Putamen (tissue), 1 donor: ENCODE results near the gene CERK.
A peak's percentile ranks its signal among the peaks of the same experiment; 100 is the strongest.
"Not testable (repeated sequence)": the region's sequence is repeated elsewhere in the genome, so short reads cannot be mapped to it uniquely, and the experiment has no call there.

Experiments used
- DNase-seq: peaks from one replicate; pipeline ENCODE4 v3.0.0-alpha.2; 2016; ENCODE audit warnings: low spot score

The CERK gene, protein sequence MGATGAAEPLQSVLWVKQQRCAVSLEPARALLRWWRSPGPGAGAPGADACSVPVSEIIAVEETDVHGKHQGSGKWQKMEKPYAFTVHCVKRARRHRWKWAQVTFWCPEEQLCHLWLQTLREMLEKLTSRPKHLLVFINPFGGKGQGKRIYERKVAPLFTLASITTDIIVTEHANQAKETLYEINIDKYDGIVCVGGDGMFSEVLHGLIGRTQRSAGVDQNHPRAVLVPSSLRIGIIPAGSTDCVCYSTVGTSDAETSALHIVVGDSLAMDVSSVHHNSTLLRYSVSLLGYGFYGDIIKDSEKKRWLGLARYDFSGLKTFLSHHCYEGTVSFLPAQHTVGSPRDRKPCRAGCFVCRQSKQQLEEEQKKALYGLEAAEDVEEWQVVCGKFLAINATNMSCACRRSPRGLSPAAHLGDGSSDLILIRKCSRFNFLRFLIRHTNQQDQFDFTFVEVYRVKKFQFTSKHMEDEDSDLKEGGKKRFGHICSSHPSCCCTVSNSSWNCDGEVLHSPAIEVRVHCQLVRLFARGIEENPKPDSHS

DNA sequence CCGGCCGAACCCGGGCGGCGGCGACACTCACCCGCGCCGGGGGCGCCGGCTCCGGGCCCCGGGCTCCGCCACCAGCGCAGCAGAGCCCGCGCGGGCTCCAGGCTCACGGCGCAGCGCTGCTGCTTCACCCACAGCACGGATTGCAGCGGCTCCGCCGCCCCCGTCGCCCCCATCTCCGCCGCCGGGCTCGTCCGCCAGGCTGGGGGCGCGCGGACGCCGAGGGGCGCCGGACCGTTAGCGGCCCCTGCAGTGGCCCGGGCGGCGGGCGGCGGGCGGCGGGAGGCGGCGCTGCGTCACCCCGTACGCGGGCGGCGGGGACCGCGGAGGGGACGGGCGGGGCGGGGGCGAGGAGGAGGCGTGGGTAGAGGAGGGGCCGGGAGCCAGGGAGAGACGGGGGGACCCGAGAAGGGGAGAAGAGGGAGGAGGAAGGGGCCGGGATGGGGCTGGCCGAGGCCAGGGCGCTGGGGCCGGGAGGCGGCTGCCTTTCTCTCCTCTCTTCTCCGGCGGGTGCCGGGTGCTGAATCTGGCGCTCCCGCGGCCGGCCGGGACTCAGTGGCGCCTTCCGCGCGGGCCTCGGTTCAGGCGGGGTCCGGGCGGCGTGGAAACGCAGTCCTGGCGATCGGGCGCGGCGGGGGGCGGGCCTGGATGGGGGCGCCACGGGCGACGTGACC, at the start of gene CERK:
Gene CERK (minus strand): TSS at position 277 of the 671 bp plus-strand sequence. CDS start 104 bp downstream, at position 173.
- peak; percentile 76 for DNase-seq

DNA sequence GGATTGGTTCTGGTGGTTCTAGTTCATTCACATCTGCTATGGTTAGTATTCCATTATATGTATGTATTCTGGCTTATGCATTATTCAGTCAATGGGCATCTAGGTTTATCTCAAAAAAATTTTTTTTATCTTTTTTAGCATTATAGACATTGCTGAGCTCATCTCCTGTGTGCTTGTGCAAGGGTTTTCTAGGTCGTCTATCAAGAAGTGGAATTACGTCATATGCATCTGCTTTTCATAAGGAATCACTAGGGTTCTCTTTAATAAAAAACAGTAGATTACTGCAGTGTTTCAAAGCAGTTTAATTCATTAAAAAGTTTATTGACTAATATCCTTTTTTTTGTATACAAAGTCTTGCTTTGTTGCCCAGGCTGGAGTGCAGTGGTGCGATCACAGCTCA, 45.7 kb upstream of the CERK start:
- no peak for DNase-seq

DNA sequence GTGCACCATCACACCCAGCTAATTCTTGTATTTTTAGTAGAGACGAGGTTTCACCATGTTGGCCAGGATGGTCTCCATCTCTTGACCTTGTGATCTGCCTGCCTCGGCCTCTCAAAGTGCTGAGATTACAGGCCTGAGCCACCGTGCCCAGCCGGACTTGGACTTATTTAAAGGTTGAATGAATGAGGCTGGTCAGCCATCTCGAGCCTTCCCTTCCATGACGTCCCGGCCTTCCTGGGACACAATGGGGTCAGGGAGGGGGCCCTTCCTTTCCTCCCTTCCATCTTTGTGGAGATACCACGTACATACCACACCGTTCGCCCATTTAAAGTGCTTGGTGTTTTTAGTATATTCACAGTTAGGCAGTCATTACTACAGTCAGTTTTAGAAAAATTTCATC, 44.1 kb upstream of the CERK start:
- DNase-seq = not testable (repeated sequence)

DNA sequence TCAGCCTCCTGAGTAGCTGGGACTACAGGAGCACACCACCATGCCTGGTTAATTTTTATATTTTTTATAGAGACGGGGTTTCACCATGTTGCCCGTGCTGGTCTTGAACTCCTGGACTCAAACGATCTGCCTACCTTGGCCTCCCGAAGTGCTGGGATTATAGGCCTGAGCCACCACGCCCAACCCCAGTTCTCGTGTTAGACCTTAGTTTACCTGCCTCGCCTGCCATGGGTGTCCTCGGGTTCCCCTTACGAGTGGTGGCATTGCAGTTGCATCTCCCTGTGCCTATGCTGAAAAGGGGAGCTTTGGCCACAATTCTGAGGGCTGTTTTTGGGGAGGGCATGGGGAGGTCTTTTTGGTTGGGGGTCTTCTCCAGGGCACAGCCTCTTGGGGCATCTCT, 43.2 kb upstream of the CERK start:
- DNase-seq = no peak

DNA sequence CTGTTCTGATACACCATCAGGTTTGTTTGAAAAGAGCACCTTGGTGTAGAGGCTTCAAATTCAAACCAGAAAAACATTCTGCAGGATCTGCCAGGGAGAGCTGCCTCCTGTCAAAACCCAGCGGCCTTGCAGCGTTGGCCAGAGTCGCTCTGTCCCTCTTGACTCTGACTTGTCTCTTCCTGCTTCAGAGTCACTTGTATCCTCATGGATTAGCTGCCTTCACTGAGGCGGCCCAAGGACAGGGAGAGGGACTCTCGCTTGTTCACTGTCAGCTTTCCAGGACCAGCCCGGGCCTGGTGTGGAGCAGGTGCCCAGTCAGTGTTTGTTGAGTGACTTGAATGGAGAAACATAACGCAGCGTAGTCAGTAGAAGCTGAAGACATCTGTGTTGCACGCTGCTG, 42.4 kb upstream of the CERK start:
- no peak for DNase-seq

DNA sequence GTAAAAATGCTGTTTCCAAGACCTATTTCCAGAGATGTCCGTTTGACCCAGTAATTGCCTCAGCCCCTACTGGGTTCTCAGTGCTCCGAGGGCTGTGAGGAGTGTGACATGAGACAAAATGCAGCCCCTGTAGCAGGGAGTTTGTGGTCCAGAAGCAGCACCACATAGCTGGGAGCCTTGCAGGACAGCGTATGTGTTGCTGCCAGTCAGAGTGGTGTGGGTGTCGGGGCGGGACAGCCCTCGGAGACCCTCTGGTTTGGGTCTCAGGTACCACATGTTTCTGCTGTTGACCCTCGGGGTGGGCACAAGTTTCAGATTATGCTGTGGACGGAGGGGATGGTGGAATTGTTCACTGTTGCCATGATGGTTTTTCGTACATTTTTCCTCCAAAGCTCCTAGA, 41.6 kb upstream of the CERK start:
- no peak for DNase-seq

DNA sequence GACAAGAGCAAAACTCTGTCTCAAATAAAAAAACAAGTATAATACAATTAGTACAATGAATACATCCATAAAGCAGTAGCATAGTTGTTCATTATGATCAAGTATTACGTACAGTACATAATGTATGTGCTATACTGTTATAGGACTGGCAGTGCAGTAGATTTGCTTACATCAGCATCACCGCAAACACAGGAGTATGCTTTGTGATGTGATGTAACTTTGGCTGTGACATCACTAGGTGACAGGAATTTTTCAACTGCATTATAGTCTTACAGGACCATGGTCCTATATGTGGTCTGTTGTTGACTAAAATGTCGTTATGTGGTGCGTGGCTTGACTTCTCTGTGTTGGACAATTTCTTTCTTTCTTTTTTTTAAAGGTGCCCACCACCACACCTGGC, 41.0 kb upstream of the CERK start:
- no peak for DNase-seq

DNA sequence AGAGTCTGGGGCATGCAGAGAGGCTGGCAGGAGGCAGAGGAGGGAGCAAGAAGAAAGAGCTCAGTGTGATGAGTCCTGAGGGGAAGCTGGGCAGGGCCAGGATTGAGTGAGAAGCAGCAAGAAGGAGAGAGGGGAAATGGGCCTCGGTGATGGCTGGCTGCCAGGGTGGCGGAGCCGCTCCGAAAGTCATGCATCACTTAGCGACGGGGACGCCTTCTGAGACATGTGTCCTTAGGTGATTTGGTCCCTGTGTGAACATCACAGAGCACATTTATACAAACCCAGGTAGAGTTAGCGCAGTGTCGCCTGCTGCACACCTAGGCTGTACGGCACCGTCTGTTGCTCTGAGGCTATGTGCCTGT, 39.5 kb upstream of the CERK start:
- no peak for DNase-seq

DNA sequence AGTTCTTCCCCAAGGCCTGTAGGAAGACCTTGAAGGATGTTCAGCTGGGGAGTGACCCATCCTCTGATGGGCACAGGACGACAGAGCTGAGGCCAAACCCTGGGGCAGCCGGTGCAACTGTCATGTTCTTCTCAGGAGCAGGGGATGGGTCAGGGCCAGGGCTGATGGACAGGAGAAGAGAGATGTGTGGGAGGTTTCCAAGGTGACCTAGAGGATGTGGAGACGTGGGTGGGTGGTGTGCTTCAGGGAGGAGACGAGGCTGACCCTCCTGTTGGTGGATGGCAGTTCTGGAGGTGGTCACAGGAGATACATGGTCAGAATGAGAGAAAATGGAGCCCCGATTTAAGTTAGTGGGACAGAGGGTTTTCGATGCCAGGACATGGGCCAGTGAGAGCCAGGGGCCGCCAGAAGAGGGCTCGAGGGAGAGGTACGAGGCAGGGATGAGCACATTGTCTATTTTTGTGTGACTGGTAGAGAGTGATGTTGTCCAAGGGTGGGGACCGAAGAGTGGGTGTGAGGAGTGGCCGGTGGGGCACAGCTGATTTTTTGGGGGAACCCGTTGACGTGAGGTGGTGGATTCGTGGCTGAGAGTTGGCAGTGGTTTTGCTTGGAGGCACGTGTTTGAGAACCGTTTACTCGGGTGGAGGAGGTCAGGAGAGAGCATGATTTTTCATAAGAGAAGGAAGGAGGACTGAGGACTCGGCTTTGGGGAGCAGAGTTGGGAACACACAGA, 39.0 kb upstream of the CERK start:
- no peak for DNase-seq

DNA sequence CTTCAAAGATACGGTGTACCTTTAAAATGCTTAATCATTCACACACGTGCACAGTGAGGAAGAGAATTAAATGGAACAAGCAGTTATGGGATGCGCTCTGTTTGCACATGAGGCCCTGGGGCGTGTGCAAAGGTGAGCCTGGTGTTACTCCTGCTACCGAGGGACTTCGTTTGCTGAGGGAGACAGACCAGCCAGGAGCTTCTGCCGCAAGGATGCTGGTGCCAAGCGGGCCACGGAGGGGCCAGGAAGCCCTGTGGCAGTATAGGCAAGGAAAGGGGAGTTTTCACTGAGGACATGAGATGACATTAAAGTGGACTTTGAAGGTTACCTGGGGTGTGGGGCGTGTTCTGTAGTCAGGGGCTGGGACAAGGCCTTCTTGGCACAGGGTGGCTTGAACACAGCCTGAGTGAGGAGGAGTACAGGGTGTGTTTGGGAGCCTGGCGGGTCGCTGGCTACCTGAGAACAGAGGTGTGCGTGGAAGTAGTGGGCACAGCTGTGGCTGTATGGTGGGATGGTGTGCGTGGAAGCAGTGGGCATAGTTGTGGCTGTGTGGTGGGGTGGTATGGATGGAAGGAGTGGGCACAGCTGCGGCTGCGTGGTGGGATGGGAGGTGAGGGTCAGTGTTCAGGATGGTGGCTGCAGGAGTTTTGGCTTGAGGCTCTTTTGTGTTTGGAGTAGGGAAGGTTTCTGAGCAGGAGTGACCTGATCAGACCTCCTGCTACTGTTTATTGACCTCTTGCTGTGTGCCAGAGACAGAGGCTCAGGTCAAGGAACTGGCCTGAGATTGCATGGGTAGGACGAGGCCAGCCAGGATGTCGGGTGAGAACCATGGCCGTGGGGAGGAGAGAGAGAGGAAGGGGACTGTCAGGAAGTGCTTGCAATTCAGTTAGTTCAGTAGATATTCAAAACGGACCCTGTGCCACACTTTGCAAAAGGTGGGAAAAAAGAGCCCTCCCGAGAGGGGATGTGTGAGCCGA, 38.1 kb upstream of the CERK start:
- DNase-seq = no peak

DNA sequence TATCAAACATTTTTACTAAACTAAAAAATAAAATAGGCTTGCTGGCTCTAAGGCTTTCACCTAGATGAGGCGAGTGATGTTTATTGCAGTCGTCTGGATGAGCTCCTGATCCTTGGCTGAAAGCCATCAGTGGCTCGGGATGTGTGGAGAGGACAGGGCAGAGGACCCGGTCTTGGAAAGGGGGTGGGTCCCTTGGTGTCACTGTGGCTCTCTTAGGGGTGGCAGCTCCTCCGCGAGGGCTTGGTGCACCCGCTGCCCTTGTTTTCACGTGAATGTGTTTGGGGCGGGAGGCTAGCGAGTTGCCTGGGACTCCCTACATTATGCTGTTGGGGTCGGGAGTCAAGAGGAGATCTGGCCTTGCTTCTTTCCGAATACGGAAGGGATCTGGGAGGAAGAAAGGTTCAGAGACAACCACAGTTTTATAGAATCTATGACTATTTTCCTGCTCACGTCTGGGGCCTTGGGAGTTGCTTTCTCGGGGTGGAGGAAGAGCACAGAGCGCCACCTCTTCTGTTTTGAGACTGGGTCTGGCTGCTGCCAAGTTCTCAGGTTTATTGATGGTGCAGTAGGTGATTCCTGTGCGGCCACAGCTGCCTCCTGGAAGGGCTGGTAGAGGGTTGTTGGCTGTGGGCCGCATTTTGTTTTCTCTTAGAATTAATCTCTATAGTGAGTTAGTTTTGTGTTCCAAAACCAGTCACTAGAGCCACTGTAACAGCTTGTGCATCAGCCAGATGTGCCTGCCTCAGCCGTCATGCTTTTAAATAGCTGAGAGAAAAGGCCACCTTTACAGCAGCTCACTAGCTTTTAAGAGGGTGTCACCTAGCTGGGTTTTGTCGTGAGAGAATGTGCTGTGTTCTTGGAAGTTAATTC, 37.2 kb upstream of the CERK start:
- no peak for DNase-seq

DNA sequence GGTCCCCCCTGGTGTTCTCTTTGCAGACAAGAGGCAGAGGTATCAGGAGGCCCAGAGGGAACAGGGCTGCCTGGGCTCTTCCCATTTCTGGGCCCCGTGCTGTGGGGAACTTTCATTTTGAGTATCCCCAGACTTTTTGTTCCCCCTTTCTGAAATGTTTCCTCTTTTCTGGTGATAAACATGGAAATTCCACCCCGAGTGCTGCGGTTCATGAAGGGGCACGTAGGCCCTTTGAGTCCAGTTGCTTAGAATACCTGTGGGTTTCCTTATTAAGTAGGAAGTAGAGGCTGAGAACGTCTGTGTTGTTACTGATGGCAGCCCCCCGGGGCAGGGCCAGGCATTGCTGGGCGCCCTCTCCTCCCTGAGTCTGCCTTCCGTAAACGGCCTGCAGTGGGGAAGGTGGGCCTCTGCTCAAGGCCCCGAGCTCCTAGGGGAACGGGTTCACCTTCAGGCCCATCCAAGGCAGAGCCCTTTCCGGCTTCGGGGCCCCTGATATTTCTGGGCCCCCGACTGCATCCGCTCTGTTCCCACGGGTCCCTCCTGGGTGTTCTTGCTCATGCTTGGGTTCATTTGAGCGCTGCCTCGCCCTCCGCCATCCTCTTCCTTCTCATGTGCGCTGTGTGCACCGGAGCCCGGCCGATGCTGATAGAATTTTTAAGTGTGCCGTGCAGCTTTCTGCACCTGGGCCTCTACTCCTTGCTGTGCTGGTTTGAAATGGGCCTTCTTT, 36.4 kb upstream of the CERK start:
- no peak for DNase-seq

DNA sequence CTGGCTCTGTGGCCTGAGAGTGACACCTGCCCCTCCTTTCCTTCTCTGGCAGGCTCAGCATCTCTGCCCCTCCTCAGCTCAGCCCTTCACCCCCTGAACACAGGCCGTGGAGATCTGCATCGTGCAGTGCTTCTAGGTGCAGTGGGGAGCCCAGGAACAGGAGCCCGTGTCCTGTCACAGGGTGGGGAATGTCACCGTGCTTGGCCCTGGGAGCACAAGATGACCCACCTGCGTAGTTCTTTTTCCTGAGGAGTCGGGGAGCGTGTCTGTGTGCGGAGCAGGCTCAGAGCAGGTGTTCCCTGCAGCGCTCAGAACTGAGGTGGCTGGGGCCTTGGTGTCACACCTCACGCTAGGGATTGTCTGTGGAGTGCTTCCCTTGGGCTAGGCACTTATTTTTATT, 35.0 kb upstream of the CERK start:
- no peak for DNase-seq

DNA sequence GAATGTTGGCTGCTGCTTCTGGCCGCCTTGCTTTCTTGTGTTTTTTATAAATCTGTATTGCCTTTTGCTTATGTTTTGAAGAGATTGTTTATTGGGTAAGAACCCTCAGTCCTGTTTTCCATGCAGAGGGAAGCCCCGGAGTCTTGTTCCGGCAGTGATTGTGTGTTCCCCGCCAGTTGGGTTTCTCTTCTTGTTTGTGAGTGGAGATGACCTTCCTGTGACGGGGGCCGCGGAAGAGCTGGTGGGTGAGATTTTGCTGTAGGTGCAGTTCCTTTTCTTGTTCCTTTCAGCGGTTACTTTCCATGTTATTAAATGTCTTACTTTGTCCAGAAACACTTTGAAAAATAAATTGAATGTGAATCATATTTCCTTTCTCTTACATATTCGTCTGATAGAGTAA, 32.7 kb upstream of the CERK start:
- DNase-seq = peak; percentile 45

DNA sequence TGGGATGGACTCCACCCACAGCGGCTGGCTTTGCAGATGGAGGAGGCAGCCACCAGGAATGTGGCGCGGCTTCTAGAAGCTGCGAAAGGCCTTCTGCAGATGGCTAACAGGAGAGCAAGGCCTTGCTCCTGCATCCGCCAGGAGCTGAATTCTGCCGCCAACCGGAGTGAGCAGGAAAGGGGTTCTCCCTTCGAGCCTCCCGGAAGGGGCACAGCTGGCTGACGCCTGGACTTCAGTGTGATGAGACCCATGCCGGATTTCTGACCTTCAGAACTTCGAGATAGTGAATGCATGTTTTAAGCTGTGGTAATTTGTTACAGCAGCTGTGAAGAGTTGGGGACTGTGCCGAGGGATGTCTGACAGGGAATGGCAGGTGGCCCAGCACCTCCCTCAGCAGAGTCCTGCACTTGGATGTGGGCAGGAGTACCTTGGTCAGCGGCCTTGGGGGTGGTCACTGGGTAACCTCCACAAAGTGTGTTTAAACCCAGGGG, 32.1 kb upstream of the CERK start:
- DNase-seq = no peak

DNA sequence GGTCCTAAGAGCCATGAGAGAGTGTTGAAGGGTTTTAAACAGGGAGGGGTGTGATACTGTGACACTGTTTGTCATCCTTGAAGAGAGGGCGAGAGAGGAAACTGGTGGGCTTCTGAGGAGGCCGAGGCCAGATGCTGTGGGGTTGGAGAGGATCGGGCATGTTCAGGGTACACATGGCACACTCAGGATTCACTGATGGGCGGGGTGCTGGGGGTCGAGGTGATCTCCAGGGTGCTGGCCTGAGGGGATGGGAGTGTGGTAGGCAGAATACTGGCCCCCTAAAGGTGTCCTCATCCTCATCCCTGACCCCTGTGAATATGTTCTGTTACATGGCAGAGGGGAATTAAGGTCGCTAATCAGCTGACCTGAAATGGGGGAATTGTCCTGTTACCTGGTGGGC, 31.7 kb upstream of the CERK start:
- no peak for DNase-seq

DNA sequence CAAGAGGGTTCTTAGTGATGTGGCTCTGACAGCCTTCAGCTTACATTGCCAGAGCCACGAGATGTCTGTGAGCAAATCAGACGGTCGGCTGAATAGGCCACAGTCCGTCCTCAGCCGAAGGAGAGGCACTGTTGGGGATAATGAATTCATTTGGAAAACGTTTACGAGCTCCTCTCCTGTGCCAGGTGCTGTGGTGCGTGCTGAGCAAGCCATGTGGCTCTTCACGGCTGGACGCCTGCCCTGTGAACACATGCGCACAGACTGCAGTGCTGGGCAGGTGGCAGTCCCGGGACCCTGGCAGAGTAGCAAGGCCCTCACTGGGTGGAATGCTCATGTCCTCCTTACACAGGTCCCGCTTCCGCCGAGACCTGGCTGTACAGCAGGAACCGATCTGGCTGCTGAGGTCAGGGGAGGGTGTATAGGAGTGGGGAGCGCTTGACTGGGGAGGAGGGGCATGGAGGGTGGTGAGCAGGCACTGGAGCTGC, 31.2 kb upstream of the CERK start:
- no peak for DNase-seq

DNA sequence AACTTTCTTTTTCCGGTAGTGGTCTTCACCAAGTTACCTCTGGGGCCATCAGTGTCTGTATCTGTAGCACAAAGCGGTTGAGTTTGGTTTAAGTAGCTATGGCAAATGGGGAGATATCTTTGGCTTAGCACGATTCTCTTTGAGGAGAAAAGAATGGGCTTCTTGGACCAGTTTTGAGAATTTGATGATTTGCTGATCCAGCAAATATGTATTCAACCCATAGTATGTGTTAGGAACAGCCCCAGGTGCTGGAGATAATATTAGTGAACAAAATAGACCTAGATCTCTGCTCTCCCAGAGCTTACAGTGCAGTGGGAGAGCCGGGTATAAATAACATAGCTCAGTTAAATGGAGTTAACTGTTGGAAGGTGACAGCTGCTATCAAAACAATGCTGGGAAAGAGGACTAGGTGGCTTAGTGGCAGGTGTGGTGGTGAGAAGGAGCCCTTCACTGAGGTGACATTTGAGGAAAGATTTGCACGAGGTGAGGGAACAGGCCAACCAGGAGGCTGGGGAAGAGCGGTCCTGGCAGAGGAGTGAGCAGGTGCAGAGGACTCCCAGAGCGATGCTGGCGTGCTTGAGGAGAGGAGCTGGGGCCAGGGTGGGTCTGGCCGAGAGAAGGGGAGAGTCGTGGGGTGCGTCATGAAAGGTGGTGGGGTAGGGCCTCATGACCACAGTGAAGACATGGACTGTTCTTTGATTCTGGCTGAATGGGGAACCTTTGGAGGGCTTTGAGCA, 29.4 kb upstream of the CERK start:
- no peak for DNase-seq

DNA sequence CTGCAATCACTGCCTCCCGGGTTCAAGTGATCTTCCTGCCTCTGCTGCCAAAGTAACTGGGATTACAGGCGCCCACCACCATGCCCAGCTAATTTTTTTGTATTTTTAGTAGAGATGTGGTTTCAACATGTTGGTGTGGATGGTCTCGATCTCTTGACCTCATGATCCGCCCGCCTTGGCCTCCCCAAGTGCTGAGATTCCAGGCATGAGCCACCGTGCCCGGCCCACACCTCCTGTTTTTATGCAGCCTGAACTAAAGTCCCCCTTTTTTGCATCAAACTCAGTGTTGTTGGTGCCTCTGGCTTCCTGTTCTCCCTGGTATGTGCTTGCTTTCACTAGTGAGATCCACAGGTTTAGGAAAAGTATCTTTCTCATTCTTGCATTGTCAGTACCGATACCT, 28.6 kb upstream of the CERK start:
- DNase-seq = no peak
